Common myeloid progenitor, CD34-positive (primary cell): ENCODE results near the gene LPAR4.

Experiments
- CTCF ChIA-PET: fragments of 350-600 bp; sonication (Branson Sonifier 250); formaldehyde crosslinking; loops from one replicate; lab custom pipeline; 2021; ENCODE audit warnings: antibody characterized with exemption; lab: Charles Lee
- POLR2A ChIA-PET: fragments of 350-600 bp; sonication (Branson Sonifier 250); formaldehyde crosslinking; loops from one replicate; lab custom pipeline; 2021; ENCODE audit warnings: antibody characterized with exemption; lab: Charles Lee
- DNase-seq, 3 donors: peaks; one replicate each; pipeline versions ENCODE4 v3.0.0 to v3.0.0-alpha.2; 2013
- H3K27ac ChIP-seq, 2 experiments: 1 replicate in 1 of 2; 2 replicates in 1 of 2; pipeline ENCODE4 v1.7.0; 2013; ENCODE audit warnings: inconsistent platforms in 2 of 2, low read length in 2 of 2, mild to moderate bottlenecking in 2 of 2, low read depth in 1 of 2, moderate library complexity in 1 of 2; ENCODE audit not compliant: severe bottlenecking in 2 of 2, insufficient read depth in 1 of 2, poor library complexity in 1 of 2
- H3K27me3 ChIP-seq, 5 experiments: replicated peaks in 2 of 5; 1 replicate in 3 of 5; 2 replicates in 2 of 5; pipeline versions ENCODE4 v1.6.1 to v1.7.0; 2013; ENCODE audit warnings: low read length in 4 of 5, mild to moderate bottlenecking in 2 of 5, moderate library complexity in 2 of 5, inconsistent platforms in 1 of 5; ENCODE audit not compliant: insufficient read depth in 5 of 5, control insufficient read depth in 4 of 5
- H3K36me3 ChIP-seq, 4 experiments: 1 replicate in 2 of 4; 2 replicates in 2 of 4; pipeline versions ENCODE4 v1.6.1 to v1.7.0; 2013; ENCODE audit warnings: low read length in 3 of 4, control low read depth in 1 of 4, mild to moderate bottlenecking in 1 of 4; ENCODE audit not compliant: control insufficient read depth in 4 of 4, insufficient read depth in 4 of 4
- H3K4me1 ChIP-seq, 4 experiments: 1 replicate in 3 of 4; 2 replicates in 1 of 4; pipeline versions ENCODE4 v1.6.1 to v1.7.1; 2013; ENCODE audit warnings: low read length in 3 of 4, mild to moderate bottlenecking in 3 of 4, control low read depth in 1 of 4, inconsistent platforms in 1 of 4, moderate library complexity in 1 of 4; ENCODE audit not compliant: control insufficient read depth in 4 of 4, insufficient read depth in 4 of 4; ENCODE audit errors: control extremely low read depth in 1 of 4
- H3K4me3 ChIP-seq, 7 experiments: 1 replicate in 4 of 7; 2 replicates in 3 of 7; pipeline versions ENCODE4 v1.5.1 to v1.7.0; 2013; ENCODE audit warnings: mild to moderate bottlenecking in 7 of 7, low read length in 6 of 7, moderate library complexity in 6 of 7, inconsistent platforms in 2 of 7, low read depth in 2 of 7, control low read depth in 1 of 7; ENCODE audit not compliant: insufficient read depth in 4 of 7, control insufficient read depth in 1 of 7; ENCODE audit errors: extremely low read depth in 1 of 7
- H3K9me3 ChIP-seq, 5 experiments: 1 replicate in 4 of 5; 2 replicates in 1 of 5; pipeline versions ENCODE4 v1.6.1 to v1.7.1; 2013; ENCODE audit warnings: low read length in 4 of 5, mild to moderate bottlenecking in 2 of 5, inconsistent platforms in 1 of 5, low read depth in 1 of 5, moderate library complexity in 1 of 5; ENCODE audit not compliant: control insufficient read depth in 4 of 5, insufficient read depth in 2 of 5; ENCODE audit errors: control extremely low read depth in 1 of 5
- WGBS: methylation state at CpG from one replicate; pipeline ENCODE4 v1.1.5; 2013; ENCODE audit not compliant: insufficient coverage; 5-methylcytosine and 5-hydroxymethylcytosine counted together

Gene LPAR4

DNA sequence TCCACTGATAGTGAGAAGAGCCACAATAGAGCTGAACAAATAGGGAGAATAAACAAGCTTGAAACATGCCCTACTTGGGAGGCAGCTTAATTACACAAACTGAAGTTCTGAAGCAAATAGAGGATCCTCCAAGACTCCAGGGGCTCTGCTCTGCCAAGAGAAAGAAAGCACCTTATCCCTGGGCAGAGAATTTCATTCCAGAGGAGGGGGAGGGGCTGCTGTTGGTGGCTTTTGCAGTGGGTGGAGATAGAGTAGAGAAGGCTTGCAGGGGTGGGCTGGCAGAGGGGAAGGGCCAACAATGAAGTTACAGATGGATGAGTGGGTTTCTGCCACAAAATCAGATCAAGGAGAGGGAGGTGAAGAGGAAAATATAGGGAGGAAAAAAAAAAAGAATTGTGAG is 1.0 kb upstream of the LPAR4 start:
- Histone ChIP-seq H3K9me3 (no peaks in the 10 kb centered on the region), H3K27ac (no peak overlapping the region), H3K4me3 (no peak overlapping the region), H3K27me3 (peaks cover 0 to 11% (median 0%) of the 10 kb centered on the region in 5 experiments), H3K4me1 (no peaks in the 10 kb centered on the region), H3K36me3 (no peaks in the 10 kb centered on the region)
- DNase-seq: no peak
- ChIA-PET CTCF (no interaction called here), POLR2A (no interaction called here)

DNA sequence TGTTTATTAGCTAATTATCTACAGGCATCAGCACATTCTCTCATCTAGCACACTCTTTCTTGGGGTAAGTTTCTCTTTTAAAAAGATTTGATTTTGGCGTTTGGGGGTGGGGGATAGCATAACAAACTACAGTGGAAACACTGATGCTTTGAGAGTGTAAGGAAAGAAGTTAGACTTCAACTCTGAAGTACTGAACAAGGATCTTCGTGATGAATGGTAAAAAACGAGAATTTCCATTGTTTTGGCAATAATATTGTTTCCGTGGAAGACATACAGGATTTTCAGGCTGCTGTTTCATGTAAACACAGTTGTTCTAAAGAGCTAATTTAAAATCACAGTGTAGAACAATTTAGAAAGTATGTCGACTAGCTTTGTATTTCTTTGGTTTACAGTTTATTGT is 451 bp downstream of the LPAR4 start:
- CTCF ChIA-PET: interaction anchor here (0.6 kb wide), 1 partner anchor 127 kb away, joined by 3 read pairs; no protein-coding TSS in a partner anchor
- 36% methylated on average over 4 of the region's 5 CpGs for WGBS

DNA sequence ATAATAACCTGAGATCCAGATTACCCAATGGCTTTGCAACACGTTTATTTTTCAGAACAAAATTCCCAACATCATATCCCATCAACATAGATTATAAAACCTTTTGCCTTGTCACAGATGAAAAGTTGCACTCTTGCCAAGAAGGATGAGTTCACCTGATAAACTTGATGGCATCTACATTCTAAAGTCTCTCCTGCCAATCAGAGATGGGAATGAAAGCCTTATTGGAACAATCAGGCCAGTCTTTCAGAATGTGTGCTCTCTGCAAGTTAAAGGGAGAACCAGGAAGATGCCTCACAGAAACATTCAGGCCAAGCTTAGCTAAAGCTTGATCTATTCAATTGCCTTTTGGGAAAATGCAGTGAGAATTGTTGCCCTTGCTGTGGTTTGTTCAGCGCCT is 1.3 kb downstream of the LPAR4 start:
- DNase-seq: no peak
- ChIA-PET POLR2A (no interaction called here), CTCF (no interaction called here)
- H3K27ac ChIP-seq: no peak overlapping the region
- no peaks in the 10 kb centered on the region for H3K9me3 ChIP-seq
- 64% methylated on average over 2 of the region's 2 CpGs for WGBS
- no peak overlapping the region for H3K4me3 ChIP-seq
- H3K27me3 ChIP-seq: peaks cover 0 to 11% (median 0%) of the 10 kb centered on the region in 5 experiments
- H3K36me3 ChIP-seq: no peaks in the 10 kb centered on the region
- peaks cover 0 to 7% (median 0%) of the 10 kb centered on the region in 4 experiments for H3K4me1 ChIP-seq

More for the DNA sequence above, 451 bp downstream of the LPAR4 start:
- H3K9me3 ChIP-seq: no peaks in the 10 kb centered on the region
- H3K4me3 ChIP-seq: no peak overlapping the region
- no peak for DNase-seq
- peaks cover 0 to 3% (median 0%) of the 10 kb centered on the region in 4 experiments for H3K4me1 ChIP-seq
- POLR2A ChIA-PET: no interaction called here
- H3K27ac ChIP-seq: no peak overlapping the region
- H3K27me3 ChIP-seq: peaks cover 0 to 11% (median 0%) of the 10 kb centered on the region in 5 experiments
- H3K36me3 ChIP-seq: no peaks in the 10 kb centered on the region

DNA sequence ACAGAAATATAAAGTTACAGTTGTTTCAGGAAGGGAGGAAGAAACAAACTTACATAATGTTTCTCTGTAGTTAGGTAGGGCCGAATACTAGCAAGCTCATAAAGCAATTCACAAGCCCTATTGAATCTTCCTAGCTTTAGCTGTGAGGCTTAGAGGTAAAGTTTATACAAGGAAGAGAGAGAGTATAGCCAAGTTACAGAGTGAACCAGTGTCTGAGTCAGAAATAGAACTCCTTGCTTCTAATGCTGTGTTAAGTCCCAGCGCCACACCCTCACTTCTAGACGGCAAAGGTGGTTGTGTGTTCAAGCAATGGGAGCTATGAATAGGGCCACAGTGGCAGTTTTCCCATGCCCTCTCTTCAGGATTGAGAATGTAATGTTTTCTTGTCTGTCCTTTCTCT is 6.1 kb downstream of the LPAR4 start:
- WGBS: 63% methylated on average over 2 of the region's 3 CpGs
- no peak for DNase-seq
- no peak overlapping the region for H3K27ac ChIP-seq
- H3K4me3 ChIP-seq: no peak overlapping the region
- H3K36me3 ChIP-seq: no peaks in the 10 kb centered on the region
- peaks cover 0 to 7% (median 0%) of the 10 kb centered on the region in 4 experiments for H3K4me1 ChIP-seq
- POLR2A ChIA-PET: no interaction called here
- H3K9me3 ChIP-seq: no peaks in the 10 kb centered on the region
- H3K27me3 ChIP-seq: no peaks in the 10 kb centered on the region
- CTCF ChIA-PET: no interaction called here

DNA sequence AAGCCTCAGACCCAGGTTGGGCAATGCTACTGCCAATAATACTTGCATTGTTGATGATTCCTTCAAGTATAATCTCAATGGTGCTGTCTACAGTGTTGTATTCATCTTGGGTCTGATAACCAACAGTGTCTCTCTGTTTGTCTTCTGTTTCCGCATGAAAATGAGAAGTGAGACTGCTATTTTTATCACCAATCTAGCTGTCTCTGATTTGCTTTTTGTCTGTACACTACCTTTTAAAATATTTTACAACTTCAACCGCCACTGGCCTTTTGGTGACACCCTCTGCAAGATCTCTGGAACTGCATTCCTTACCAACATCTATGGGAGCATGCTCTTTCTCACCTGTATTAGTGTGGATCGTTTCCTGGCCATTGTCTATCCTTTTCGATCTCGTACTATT is 7.4 kb downstream of the LPAR4 start:
- 84% methylated on average over 4 of the region's 5 CpGs for WGBS
- Histone ChIP-seq H3K4me3 (no peak overlapping the region), H3K36me3 (no peaks in the 10 kb centered on the region), H3K27me3 (no peaks in the 10 kb centered on the region), H3K27ac (no peak overlapping the region), H3K4me1 (peaks cover 0 to 7% (median 0%) of the 10 kb centered on the region in 4 experiments), H3K9me3 (no peaks in the 10 kb centered on the region)
- CTCF ChIA-PET: interaction anchor here (1.2 kb wide), 1 partner anchor 549 kb away, joined by 3 read pairs; no protein-coding TSS in a partner anchor
- no peak for DNase-seq
- POLR2A ChIA-PET: no interaction called here

DNA sequence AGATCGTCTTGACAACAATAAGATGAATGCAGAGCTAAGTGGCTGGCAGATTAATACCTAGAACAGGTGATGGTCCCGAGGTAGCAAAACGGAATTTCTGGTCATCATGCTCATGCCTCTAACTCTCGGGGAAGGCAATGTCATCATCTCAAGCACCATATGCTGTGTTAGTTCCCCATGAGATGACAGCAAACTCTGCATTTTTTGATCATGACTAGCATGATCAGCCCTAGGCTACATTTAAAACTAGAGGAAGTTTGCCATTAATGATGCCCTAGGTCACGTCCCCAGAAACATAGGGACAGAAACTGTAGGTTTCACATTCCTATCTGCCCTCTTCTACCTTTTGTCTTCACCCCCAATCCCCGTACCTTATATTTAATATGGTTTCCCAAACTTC is 11.6 kb downstream of the LPAR4 start:
- no peaks in the 10 kb centered on the region for H3K4me1 ChIP-seq
- WGBS: 84% methylated on average over 6 of the region's 6 CpGs
- CTCF ChIA-PET: no interaction called here
- H3K27ac ChIP-seq: no peak overlapping the region
- no peak for DNase-seq
- no peaks in the 10 kb centered on the region for H3K36me3 ChIP-seq
- POLR2A ChIA-PET: no interaction called here
- no peak overlapping the region for H3K4me3 ChIP-seq
- H3K27me3 ChIP-seq: no peaks in the 10 kb centered on the region
- no peaks in the 10 kb centered on the region for H3K9me3 ChIP-seq

DNA sequence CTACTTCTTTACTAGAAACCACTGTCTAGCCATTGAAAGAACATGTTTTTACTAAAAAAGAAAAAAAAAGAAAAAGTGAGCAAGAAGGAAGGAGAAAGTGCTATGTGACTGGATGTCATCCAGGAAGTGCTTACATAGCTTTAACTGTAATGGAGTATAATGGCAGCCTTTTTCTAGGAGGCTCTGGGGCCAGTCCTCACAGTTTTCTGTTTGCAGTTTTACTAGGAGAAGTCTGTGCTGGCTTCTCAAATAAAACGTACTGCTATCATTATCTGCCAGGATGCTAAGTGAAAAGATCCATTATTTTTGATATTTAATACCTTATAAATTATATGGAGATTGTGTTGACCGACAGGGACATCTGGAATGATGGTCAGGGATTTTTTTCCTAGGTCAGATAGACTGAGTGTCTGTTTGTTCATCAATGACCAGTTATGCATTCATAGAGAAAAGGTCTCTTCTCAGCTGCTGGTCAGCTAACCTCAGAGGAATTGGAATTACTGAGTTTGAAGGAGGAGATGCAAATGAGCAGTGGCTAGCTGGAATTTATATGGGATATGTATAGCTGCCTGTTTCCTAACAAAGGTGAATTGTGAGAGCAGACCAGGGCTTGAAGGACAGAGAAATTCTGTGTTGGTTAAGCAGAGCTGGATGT is 21.7 kb downstream of the LPAR4 start:
- ChIA-PET POLR2A (no interaction called here), CTCF (no interaction called here)
- Histone ChIP-seq H3K9me3 (no peaks in the 10 kb centered on the region), H3K4me1 (no peaks in the 10 kb centered on the region), H3K4me3 (no peak overlapping the region), H3K27me3 (no peaks in the 10 kb centered on the region), H3K36me3 (no peaks in the 10 kb centered on the region), H3K27ac (no peak overlapping the region)
- no peak for DNase-seq
- WGBS: no CpG with 5 or more reads among the region's 2 CpGs
